GM23338 (cell line): ENCODE data around the gene PRIMPOL. TPM values are rescaled to one million over a fixed set of nuclear protein-coding genes. Genes with fewer than 3 reads are reported as not detected.

Source experiments
- ATAC-seq: fragments of 200-7000 bp; cut with Tn5 transposase; 3 replicates; pipeline ENCODE4 v1.9.1; 2020
- DNase-seq: peaks from one replicate; pipeline ENCODE4 v3.0.0-alpha.2; 2015; ENCODE audit warnings: low spot score
- H2AFZ ChIP-seq: fragments of 200-600 bp; sonication (generic); 2 replicates; pipeline ENCODE4 v1.8.0; 2016; ENCODE audit warnings: antibody characterized with exemption, mild to moderate bottlenecking, moderate library complexity
- H3F3A ChIP-seq: fragments of 200-600 bp; sonication (generic); replicated peaks from 2 replicates; pipeline ENCODE4 v1.8.0; 2017; ENCODE audit warnings: antibody characterized with exemption, mixed run types, low read depth
- H3K27ac ChIP-seq: fragments of 200-600 bp; sonication (generic); 2 replicates; pipeline ENCODE4 v1.6.1; 2016; ENCODE audit warnings: low read depth
- H3K27me3 ChIP-seq: fragments of 200-600 bp; sonication (generic); 2 replicates; pipeline ENCODE4 v1.8.0; 2016; ENCODE audit warnings: mild to moderate bottlenecking, mixed run types, moderate library complexity; ENCODE audit not compliant: insufficient read depth
- H3K36me3 ChIP-seq: fragments of 200-600 bp; sonication (generic); 2 replicates; pipeline ENCODE4 v1.8.0; 2016; ENCODE audit warnings: mild to moderate bottlenecking; ENCODE audit not compliant: insufficient read depth
- H3K4me1 ChIP-seq: fragments of 200-600 bp; sonication (generic); 2 replicates; pipeline ENCODE4 v1.8.0; 2016; ENCODE audit warnings: mild to moderate bottlenecking, moderate library complexity; ENCODE audit not compliant: insufficient read depth
- H3K4me2 ChIP-seq: fragments of 200-600 bp; sonication (generic); 2 replicates; pipeline ENCODE4 v1.7.1; 2017; ENCODE audit warnings: mixed run types
- H3K4me3 ChIP-seq: fragments of 200-600 bp; sonication (generic); 2 replicates; pipeline ENCODE4 v1.6.1; 2016; ENCODE audit warnings: mixed run types
- H3K79me2 ChIP-seq: fragments of 200-600 bp; sonication (generic); replicated peaks from 2 replicates; pipeline ENCODE4 v1.8.0; 2017; ENCODE audit warnings: mild to moderate bottlenecking; ENCODE audit not compliant: insufficient read depth
- H3K9me2 ChIP-seq: fragments of 200-600 bp; sonication (generic); 2 replicates; pipeline ENCODE4 v1.8.0; 2017; ENCODE audit not compliant: insufficient read depth
- H4K20me1 ChIP-seq: fragments of 200-600 bp; sonication (generic); replicated peaks from 2 replicates; pipeline ENCODE4 v1.8.0; 2017; ENCODE audit warnings: mild to moderate bottlenecking; ENCODE audit not compliant: insufficient read depth
- H3K27ac Mint-ChIP-seq: 2 replicates; pipeline ENCODE4 v1.8.0; 2020; ENCODE audit warnings: inconsistent platforms, mild to moderate bottlenecking, moderate library complexity, mixed read lengths
- H3K27me3 Mint-ChIP-seq: 3 replicates; pipeline ENCODE4 v1.8.0; 2022; ENCODE audit warnings: low read depth, mild to moderate bottlenecking, moderate library complexity, mixed read lengths, inconsistent platforms; ENCODE audit not compliant: insufficient read depth, poor library complexity
- H3K36me3 Mint-ChIP-seq: 3 replicates; pipeline ENCODE4 v1.8.0; 2021; ENCODE audit warnings: low read depth, mild to moderate bottlenecking, inconsistent platforms, moderate library complexity, mixed read lengths
- H3K4me1 Mint-ChIP-seq: 3 replicates; pipeline ENCODE4 v1.8.0; 2020; ENCODE audit warnings: mild to moderate bottlenecking, inconsistent platforms, mixed read lengths
- H3K4me3 Mint-ChIP-seq: 3 replicates; pipeline ENCODE4 v1.8.0; 2021; ENCODE audit warnings: moderate library complexity, mild to moderate bottlenecking, inconsistent platforms, mixed read lengths
- H3K9me3 Mint-ChIP-seq: 3 replicates; pipeline ENCODE4 v1.8.0; 2020; ENCODE audit warnings: moderate library complexity, mild to moderate bottlenecking, inconsistent platforms, mixed read lengths
- CREB1 ChIP-seq: fragments of 250-450 bp; sonication (Bioruptor Pico); IDR thresholded peaks from 2 replicates; pipeline ENCODE4 v1.5.0; 2020; ENCODE audit warnings: low read depth, mild to moderate bottlenecking, moderate library complexity
- EZH2 ChIP-seq: fragments of 200-600 bp; sonication (generic); IDR thresholded peaks from one replicate; pipeline ENCODE4 v1.8.0; 2017; ENCODE audit warnings: antibody characterized with exemption, mild to moderate bottlenecking, low read depth; ENCODE audit not compliant: unreplicated experiment
- EZH2phosphoT487 ChIP-seq: fragments of 200-600 bp; sonication (generic); IDR thresholded peaks from one replicate; pipeline ENCODE4 v1.8.1; 2018; ENCODE audit warnings: antibody characterized with exemption; ENCODE audit not compliant: unreplicated experiment
- JUNB ChIP-seq: IDR thresholded peaks from one replicate; pipeline ENCODE4 v1.6.1; 2016; ENCODE audit warnings: antibody characterized with exemption; ENCODE audit not compliant: unreplicated experiment
- NANOG ChIP-seq: IDR thresholded peaks from 2 replicates; pipeline ENCODE4 v1.6.1; 2016; ENCODE audit warnings: antibody characterized with exemption, borderline replicate concordance
- POLR2AphosphoS5 ChIP-seq: IDR thresholded peaks from 2 replicates; pipeline ENCODE4 v1.6.1; 2016; ENCODE audit warnings: antibody characterized with exemption, low read depth
- STAT1 ChIP-seq: IDR thresholded peaks from one replicate; pipeline ENCODE4 v1.6.1; 2016; ENCODE audit warnings: antibody characterized with exemption; ENCODE audit not compliant: unreplicated experiment
- ZNF114 ChIP-seq: fragments of 250-450 bp; sonication (Bioruptor Pico); IDR thresholded peaks from 2 replicates; pipeline ENCODE4 v1.5.0; 2020; ENCODE audit warnings: mild to moderate bottlenecking, moderate library complexity
- ZNF331 ChIP-seq: fragments of 250-450 bp; sonication (Bioruptor Pico); IDR thresholded peaks from 2 replicates; pipeline ENCODE4 v1.5.0; 2020; ENCODE audit warnings: low read depth, mild to moderate bottlenecking, moderate library complexity
- polyA plus RNA-seq: library from polyadenylated mRNA; unstranded; fragments of >200 nt; fragmentation: Nextera tagmentation; extraction: Ambion mirVana; gene quantifications from 2 replicates; pipeline ENCODE4 v1.2.1, GENCODE V29; 2016
- total RNA-seq: library from RNA; depleted of rRNA; stranded (reverse); fragments of >200 nt; shearing (Covaris generic); gene quantifications from 2 replicates; pipeline ENCODE4 v1.2.3, GENCODE V29; 2014
- TF ChIP-seq, protein P1 (sequence below): IDR thresholded peaks from one replicate; pipeline ENCODE4 v1.6.1; 2018; ENCODE audit warnings: antibody characterized with exemption; ENCODE audit not compliant: unreplicated experiment
- TF ChIP-seq, protein P2 (sequence below): fragments of 250-450 bp; sonication (Bioruptor Pico); IDR thresholded peaks from 2 replicates; pipeline ENCODE4 v1.5.0; 2020; ENCODE audit warnings: mild to moderate bottlenecking, moderate library complexity
- TF ChIP-seq, protein P3 (sequence below): IDR thresholded peaks from 2 replicates; pipeline ENCODE4 v1.6.1; 2016; ENCODE audit warnings: antibody characterized with exemption
- TF ChIP-seq, protein P4 (sequence below), 2 experiments: fragments of 200-600 bp in 1 of 2; sonication (generic) in 1 of 2; conservative IDR thresholded peaks; 2 replicates each; pipeline versions ENCODE4 v1.5.1 to v1.6.1; 2016 to 2017; ENCODE audit warnings: antibody characterized with exemption in 2 of 2, low read depth in 2 of 2, mild to moderate bottlenecking in 2 of 2, moderate library complexity in 1 of 2

The PRIMPOL gene
- total and polyA plus RNA-seq, 2 experiments from 2014 or later = 3.5 to 9.6 TPM

DNA sequence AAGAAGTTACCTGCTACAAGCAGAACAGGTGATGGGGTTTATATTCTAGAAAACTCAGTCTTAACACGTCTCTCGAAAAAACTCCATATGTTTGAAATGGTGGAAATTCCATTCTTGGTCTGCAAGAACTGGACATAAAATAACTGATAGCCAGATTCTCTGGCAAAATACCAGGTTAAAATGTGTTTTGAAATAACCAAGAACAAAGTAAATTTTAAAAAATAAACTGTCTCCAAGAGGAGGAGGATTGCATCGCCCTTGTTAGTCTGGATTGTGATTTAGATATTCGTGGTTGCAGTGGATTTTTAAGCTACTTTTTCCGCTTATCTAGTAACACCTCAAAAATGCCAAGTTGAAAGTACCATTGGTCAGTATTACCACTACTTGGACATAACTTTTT is 43.5 kb downstream of the PRIMPOL start:
- no peaks in the 10 kb centered on the region for H3K9me3 Mint-ChIP-seq
- H3K27ac Mint-ChIP-seq = peak overlapping the region; percentile 34; the same call in 1 of the 2 replicates
- Histone ChIP-seq H3K27ac (peak overlapping the region; percentile 15; the same call in 1 of the 2 replicates), H3K4me1 (peaks cover 9% of the 10 kb centered on the region; the same call in 1 of the 2 replicates), H2AFZ (no peak overlapping the region), H3K36me3 (peaks cover 24% of the 10 kb centered on the region; the same call in 1 of the 2 replicates), H3K9me2 (no peaks in the 10 kb centered on the region), H3K4me2 (no peak overlapping the region), H3F3A (no peaks in the 10 kb centered on the region), H3K79me2 (no peaks in the 10 kb centered on the region), H3K27me3 (no peaks in the 10 kb centered on the region), H3K4me3 (no peak overlapping the region), H4K20me1 (0 out of 2 replicates have a peak, but pooled peaks cover 3% of the 10 kb centered on the region)
- H3K4me3 Mint-ChIP-seq = no peak overlapping the region
- H3K36me3 Mint-ChIP-seq = peaks cover 51% of the 10 kb centered on the region
- H3K4me1 Mint-ChIP-seq = peaks cover 14% of the 10 kb centered on the region
- DNase-seq = no peak
- peaks cover 3% of the 10 kb centered on the region for H3K27me3 Mint-ChIP-seq
- TF ChIP-seq ZNF114 (CRISPR knock-in tag) (no peak), NANOG (no peak), STAT1 (no peak), POLR2AphosphoS5 (no peak), JUNB (no peak), CREB1 (CRISPR knock-in tag) (no peak), EZH2phosphoT487 (no peak), ZNF331 (no peak), EZH2 (no peak)
- TF ChIP-seq, protein P1, sequence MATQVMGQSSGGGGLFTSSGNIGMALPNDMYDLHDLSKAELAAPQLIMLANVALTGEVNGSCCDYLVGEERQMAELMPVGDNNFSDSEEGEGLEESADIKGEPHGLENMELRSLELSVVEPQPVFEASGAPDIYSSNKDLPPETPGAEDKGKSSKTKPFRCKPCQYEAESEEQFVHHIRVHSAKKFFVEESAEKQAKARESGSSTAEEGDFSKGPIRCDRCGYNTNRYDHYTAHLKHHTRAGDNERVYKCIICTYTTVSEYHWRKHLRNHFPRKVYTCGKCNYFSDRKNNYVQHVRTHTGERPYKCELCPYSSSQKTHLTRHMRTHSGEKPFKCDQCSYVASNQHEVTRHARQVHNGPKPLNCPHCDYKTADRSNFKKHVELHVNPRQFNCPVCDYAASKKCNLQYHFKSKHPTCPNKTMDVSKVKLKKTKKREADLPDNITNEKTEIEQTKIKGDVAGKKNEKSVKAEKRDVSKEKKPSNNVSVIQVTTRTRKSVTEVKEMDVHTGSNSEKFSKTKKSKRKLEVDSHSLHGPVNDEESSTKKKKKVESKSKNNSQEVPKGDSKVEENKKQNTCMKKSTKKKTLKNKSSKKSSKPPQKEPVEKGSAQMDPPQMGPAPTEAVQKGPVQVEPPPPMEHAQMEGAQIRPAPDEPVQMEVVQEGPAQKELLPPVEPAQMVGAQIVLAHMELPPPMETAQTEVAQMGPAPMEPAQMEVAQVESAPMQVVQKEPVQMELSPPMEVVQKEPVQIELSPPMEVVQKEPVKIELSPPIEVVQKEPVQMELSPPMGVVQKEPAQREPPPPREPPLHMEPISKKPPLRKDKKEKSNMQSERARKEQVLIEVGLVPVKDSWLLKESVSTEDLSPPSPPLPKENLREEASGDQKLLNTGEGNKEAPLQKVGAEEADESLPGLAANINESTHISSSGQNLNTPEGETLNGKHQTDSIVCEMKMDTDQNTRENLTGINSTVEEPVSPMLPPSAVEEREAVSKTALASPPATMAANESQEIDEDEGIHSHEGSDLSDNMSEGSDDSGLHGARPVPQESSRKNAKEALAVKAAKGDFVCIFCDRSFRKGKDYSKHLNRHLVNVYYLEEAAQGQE = no peak
- TF ChIP-seq, protein P2, sequence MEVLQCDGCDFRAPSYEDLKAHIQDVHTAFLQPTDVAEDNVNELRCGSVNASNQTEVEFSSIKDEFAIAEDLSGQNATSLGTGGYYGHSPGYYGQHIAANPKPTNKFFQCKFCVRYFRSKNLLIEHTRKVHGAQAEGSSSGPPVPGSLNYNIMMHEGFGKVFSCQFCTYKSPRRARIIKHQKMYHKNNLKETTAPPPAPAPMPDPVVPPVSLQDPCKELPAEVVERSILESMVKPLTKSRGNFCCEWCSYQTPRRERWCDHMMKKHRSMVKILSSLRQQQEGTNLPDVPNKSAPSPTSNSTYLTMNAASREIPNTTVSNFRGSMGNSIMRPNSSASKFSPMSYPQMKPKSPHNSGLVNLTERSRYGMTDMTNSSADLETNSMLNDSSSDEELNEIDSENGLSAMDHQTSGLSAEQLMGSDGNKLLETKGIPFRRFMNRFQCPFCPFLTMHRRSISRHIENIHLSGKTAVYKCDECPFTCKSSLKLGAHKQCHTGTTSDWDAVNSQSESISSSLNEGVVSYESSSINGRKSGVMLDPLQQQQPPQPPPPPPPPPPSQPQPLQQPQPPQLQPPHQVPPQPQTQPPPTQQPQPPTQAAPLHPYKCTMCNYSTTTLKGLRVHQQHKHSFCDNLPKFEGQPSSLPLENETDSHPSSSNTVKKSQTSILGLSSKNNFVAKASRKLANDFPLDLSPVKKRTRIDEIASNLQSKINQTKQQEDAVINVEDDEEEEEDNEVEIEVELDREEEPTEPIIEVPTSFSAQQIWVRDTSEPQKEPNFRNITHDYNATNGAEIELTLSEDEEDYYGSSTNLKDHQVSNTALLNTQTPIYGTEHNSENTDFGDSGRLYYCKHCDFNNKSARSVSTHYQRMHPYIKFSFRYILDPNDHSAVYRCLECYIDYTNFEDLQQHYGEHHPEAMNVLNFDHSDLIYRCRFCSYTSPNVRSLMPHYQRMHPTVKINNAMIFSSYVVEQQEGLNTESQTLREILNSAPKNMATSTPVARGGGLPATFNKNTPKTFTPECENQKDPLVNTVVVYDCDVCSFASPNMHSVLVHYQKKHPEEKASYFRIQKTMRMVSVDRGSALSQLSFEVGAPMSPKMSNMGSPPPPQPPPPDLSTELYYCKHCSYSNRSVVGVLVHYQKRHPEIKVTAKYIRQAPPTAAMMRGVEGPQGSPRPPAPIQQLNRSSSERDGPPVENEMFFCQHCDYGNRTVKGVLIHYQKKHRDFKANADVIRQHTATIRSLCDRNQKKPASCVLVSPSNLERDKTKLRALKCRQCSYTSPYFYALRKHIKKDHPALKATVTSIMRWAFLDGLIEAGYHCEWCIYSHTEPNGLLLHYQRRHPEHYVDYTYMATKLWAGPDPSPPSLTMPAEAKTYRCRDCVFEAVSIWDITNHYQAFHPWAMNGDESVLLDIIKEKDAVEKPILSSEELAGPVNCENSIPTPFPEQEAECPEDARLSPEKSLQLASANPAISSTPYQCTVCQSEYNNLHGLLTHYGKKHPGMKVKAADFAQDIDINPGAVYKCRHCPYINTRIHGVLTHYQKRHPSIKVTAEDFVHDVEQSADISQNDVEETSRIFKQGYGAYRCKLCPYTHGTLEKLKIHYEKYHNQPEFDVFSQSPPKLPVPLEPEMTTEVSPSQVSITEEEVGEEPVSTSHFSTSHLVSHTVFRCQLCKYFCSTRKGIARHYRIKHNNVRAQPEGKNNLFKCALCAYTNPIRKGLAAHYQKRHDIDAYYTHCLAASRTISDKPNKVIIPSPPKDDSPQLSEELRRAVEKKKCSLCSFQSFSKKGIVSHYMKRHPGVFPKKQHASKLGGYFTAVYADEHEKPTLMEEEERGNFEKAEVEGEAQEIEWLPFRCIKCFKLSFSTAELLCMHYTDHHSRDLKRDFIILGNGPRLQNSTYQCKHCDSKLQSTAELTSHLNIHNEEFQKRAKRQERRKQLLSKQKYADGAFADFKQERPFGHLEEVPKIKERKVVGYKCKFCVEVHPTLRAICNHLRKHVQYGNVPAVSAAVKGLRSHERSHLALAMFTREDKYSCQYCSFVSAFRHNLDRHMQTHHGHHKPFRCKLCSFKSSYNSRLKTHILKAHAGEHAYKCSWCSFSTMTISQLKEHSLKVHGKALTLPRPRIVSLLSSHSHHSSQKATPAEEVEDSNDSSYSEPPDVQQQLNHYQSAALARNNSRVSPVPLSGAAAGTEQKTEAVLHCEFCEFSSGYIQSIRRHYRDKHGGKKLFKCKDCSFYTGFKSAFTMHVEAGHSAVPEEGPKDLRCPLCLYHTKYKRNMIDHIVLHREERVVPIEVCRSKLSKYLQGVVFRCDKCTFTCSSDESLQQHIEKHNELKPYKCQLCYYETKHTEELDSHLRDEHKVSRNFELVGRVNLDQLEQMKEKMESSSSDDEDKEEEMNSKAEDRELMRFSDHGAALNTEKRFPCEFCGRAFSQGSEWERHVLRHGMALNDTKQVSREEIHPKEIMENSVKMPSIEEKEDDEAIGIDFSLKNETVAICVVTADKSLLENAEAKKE = no peak
- TF ChIP-seq, protein P3, sequence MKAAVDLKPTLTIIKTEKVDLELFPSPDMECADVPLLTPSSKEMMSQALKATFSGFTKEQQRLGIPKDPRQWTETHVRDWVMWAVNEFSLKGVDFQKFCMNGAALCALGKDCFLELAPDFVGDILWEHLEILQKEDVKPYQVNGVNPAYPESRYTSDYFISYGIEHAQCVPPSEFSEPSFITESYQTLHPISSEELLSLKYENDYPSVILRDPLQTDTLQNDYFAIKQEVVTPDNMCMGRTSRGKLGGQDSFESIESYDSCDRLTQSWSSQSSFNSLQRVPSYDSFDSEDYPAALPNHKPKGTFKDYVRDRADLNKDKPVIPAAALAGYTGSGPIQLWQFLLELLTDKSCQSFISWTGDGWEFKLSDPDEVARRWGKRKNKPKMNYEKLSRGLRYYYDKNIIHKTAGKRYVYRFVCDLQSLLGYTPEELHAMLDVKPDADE = no peak
- TF ChIP-seq, protein P4, sequence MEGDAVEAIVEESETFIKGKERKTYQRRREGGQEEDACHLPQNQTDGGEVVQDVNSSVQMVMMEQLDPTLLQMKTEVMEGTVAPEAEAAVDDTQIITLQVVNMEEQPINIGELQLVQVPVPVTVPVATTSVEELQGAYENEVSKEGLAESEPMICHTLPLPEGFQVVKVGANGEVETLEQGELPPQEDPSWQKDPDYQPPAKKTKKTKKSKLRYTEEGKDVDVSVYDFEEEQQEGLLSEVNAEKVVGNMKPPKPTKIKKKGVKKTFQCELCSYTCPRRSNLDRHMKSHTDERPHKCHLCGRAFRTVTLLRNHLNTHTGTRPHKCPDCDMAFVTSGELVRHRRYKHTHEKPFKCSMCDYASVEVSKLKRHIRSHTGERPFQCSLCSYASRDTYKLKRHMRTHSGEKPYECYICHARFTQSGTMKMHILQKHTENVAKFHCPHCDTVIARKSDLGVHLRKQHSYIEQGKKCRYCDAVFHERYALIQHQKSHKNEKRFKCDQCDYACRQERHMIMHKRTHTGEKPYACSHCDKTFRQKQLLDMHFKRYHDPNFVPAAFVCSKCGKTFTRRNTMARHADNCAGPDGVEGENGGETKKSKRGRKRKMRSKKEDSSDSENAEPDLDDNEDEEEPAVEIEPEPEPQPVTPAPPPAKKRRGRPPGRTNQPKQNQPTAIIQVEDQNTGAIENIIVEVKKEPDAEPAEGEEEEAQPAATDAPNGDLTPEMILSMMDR (conservative IDR thresholded peaks at IDR 0.05; ENCODE audit: low read depth in 2 of 2) = no peak
- no peak for ATAC-seq
